GM12892 (cell line): ENCODE data around the gene RNF144A.

Source experiments
- DNase-seq: peaks from one replicate; pipeline ENCODE4 v3.0.0; 2011; ENCODE audit not compliant: insufficient read length
- FAIRE-seq: peaks from 2 replicates; lab custom pipeline; 2011; peaks lifted over from hg19 to GRCh38; lab: Jason Lieb, UNC
- POLR2A ChIP-seq: IDR thresholded peaks from 2 replicates; pipeline ENCODE4 v1.6.1; 2011; ENCODE audit warnings: low read depth, low read length, control low read depth
- POLR2AphosphoS5 ChIP-seq: IDR thresholded peaks from 2 replicates; pipeline ENCODE4 v1.6.1; 2011; ENCODE audit warnings: low read depth, low read length, control low read depth
- TAF1 ChIP-seq: IDR thresholded peaks from 2 replicates; pipeline ENCODE4 v1.6.1; 2011; ENCODE audit warnings: low read depth, mild to moderate bottlenecking, control low read depth, low read length, borderline replicate concordance

Gene RNF144A

GRCh38 chr2:7052404-7052803 lies 135.2 kb downstream of the RNF144A start:
- no peak for TF ChIP-seq TAF1
- no peak for TF ChIP-seq POLR2A
- TF ChIP-seq POLR2AphosphoS5: no peak
- DNase-seq: no peak
- FAIRE-seq: peak; percentile 9

- FAIRE-seq: no peak
- DNase-seq: no peak
- TF ChIP-seq POLR2AphosphoS5 (no peak), TAF1 (no peak), POLR2A (no peak)
Measured at GRCh38 chr2:7053650-7054265, 136.5 kb downstream of the RNF144A start.

GRCh38 chr2:7057865-7058400 lies 140.7 kb downstream of the RNF144A start:
- FAIRE-seq: no peak
- DNase-seq: no peak
- TF ChIP-seq POLR2AphosphoS5 (no peak), POLR2A (no peak), TAF1 (no peak)

GRCh38 chr2:7060156-7060555 lies 142.9 kb downstream of the RNF144A start:
- FAIRE-seq (no peak), DNase-seq (no peak)
- TF ChIP-seq POLR2AphosphoS5 (no peak), TAF1 (no peak), POLR2A (no peak)

GRCh38 chr2:7060631-7061449 lies 143.6 kb downstream of the RNF144A start:
- TF ChIP-seq POLR2AphosphoS5 (no peak), POLR2A (no peak), TAF1 (no peak)
- DNase-seq: no peak
- FAIRE-seq: no peak

- FAIRE-seq (no peak), DNase-seq (no peak)
- TF ChIP-seq POLR2A (no peak), POLR2AphosphoS5 (no peak), TAF1 (no peak)
Measured at GRCh38 chr2:7061450-7061789, 144.2 kb downstream of the RNF144A start.

- FAIRE-seq (no peak), DNase-seq (no peak)
- no peak for TF ChIP-seq TAF1
- TF ChIP-seq POLR2AphosphoS5: no peak
- no peak for TF ChIP-seq POLR2A
Measured at GRCh38 chr2:7061921-7062320, 144.7 kb downstream of the RNF144A start.

GRCh38 chr2:7063789-7064188 lies 146.6 kb downstream of the RNF144A start:
- FAIRE-seq (no peak), DNase-seq (no peak)
- no peak for TF ChIP-seq POLR2A
- no peak for TF ChIP-seq POLR2AphosphoS5
- TF ChIP-seq TAF1: no peak

GRCh38 chr2:7068457-7068856 lies 151.2 kb downstream of the RNF144A start:
- TF ChIP-seq POLR2AphosphoS5: no peak
- no peak for TF ChIP-seq TAF1
- no peak for TF ChIP-seq POLR2A
- FAIRE-seq: no peak

GRCh38 chr2:7070483-7070882 lies 153.3 kb downstream of the RNF144A start:
- no peak for FAIRE-seq
- DNase-seq: no peak
- TF ChIP-seq TAF1 (no peak), POLR2AphosphoS5 (no peak), POLR2A (no peak)

More at GRCh38 chr2:7068457-7068856, 151.2 kb downstream of the RNF144A start:
- DNase-seq: no peak

- no peak for TF ChIP-seq POLR2AphosphoS5
- no peak for TF ChIP-seq TAF1
- TF ChIP-seq POLR2A: no peak
Measured at GRCh38 chr2:7071154-7071553, 153.9 kb downstream of the RNF144A start.

GRCh38 chr2:7071916-7072556 lies 154.8 kb downstream of the RNF144A start:
- FAIRE-seq: no peak
- DNase-seq: no peak
- TF ChIP-seq TAF1 (no peak), POLR2AphosphoS5 (no peak), POLR2A (no peak)

More at GRCh38 chr2:7071154-7071553, 153.9 kb downstream of the RNF144A start:
- DNase-seq (no peak), FAIRE-seq (no peak)
